K562 (cell line): ENCODE results near the gene STS. TPM values are rescaled to one million over a fixed set of nuclear protein-coding genes. Genes with fewer than 3 reads are reported as not detected.

Source experiments
- CHD4 ChIP-seq: fragments of 200-600 bp; sonication (generic); IDR thresholded peaks from 3 replicates; pipeline ENCODE4 v1.6.1; 2012; ENCODE audit warnings: low read depth, mild to moderate bottlenecking, mixed read lengths, low read length, inconsistent platforms; ENCODE audit not compliant: insufficient read depth, insufficient replicate concordance, poor library complexity, severe bottlenecking
- CTCF ChIP-seq, 3 experiments: IDR thresholded peaks in 2 of 3; conservative IDR thresholded peaks in 1 of 3; 2 replicates each; pipeline ENCODE4 v1.5.1; 2011 to 2012; ENCODE audit warnings: low read length in 3 of 3, mild to moderate bottlenecking in 3 of 3, control low read depth in 2 of 3, improper control_type of control experiment in 1 of 3, inconsistent platforms in 1 of 3, low read depth in 1 of 3, mixed read lengths in 1 of 3, moderate library complexity in 1 of 3; ENCODE audit not compliant: insufficient read depth in 2 of 3
- GTF3C2 ChIP-seq: IDR thresholded peaks from 3 replicates; pipeline ENCODE4 v1.6.1; 2011; ENCODE audit warnings: borderline replicate concordance, mild to moderate bottlenecking, moderate library complexity; ENCODE audit not compliant: insufficient read length; ENCODE audit errors: extremely low read depth
- RFX5 ChIP-seq: IDR thresholded peaks from 2 replicates; pipeline ENCODE4 v1.6.1; 2011; ENCODE audit warnings: low read depth, mild to moderate bottlenecking, improper control_type of control experiment, low read length
- TCFL5 ChIP-seq: fragments of 250-450 bp; sonication (Bioruptor Pico); conservative IDR thresholded peaks from 2 replicates; pipeline ENCODE4 v1.6.1; 2021; ENCODE audit warnings: mild to moderate bottlenecking, moderate library complexity, matching md5 sums
- ZNF217 ChIP-seq: sonication (generic); formaldehyde crosslinking; IDR thresholded peaks from 2 replicates; pipeline ENCODE4 v1.8.0; 2022; ENCODE audit warnings: mild to moderate bottlenecking, missing genetic modification reagents
- ZNF707 ChIP-seq: fragments of 250-450 bp; sonication (Bioruptor Pico); conservative IDR thresholded peaks from 2 replicates; pipeline ENCODE4 v1.8.0; 2022; ENCODE audit warnings: inconsistent platforms, mild to moderate bottlenecking, moderate library complexity
- ZNF76 ChIP-seq: fragments of 250-450 bp; sonication (Bioruptor Pico); IDR thresholded peaks from 2 replicates; pipeline ENCODE4 v1.4.0; 2020; ENCODE audit warnings: mild to moderate bottlenecking, moderate library complexity, borderline replicate concordance
- polyA plus RNA-seq, 8 experiments: library from polyadenylated mRNA; depleted of rRNA in 4 of 8; stranded (reverse) in 5 of 8; unstranded in 3 of 8; fragments of >200 nt; fragmentation: Nextera tagmentation in 2 of 8; fragmentation: Illumina TruSeq in 1 of 8; extraction: Ambion mirVana in 2 of 8; extraction: Trizol in 1 of 8; gene quantifications; 2 replicates each; pipeline versions ENCODE4 v1.2.1 to v1.2.3, GENCODE V29; 2011 to 2014; ENCODE audit warnings: inconsistent platforms in 1 of 8, missing spikeins in 1 of 8
- total RNA-seq, 7 experiments: library from RNA; depleted of rRNA in 6 of 7; stranded (reverse); fragments of >200 nt in 6 of 7; fragmentation: Illumina TruSeq in 2 of 7; extraction: Trizol in 2 of 7; gene quantifications; 2 replicates each; pipeline versions ENCODE4 v1.2.1 to v1.2.3, GENCODE V29; 2011 to 2021; ENCODE audit warnings: low replicate concordance in 1 of 7

The STS gene
- total and polyA plus RNA-seq, 9 of the 15 experiments (the other 6 are each of a cell fraction or from before 2014, with no cell fraction given): 0.14 to 1.3 (median 0.63) TPM

GRCh38 chrX:7179446-7179845 is 31.9 kb downstream of the STS start (continued):
- TF ChIP-seq TCFL5 (CRISPR knock-in tag) (no peak), ZNF707 (no peak), GTF3C2 (no peak), RFX5 (no peak), ZNF76 (CRISPR knock-in tag) (no peak), CHD4 (no peak), CTCF (IDR thresholded peaks at IDR 0.05 in 2 of 3, conservative IDR thresholded peaks at IDR 0.05 in 1 of 3; ENCODE audit: insufficient read depth in 2 of 3, low read depth in 1 of 3, low read length in 3 of 3) (no peak), ZNF217 (CRISPR knock-in tag) (no peak)
